GM18499 (cell line): Measurements from ENCODE around the gene ORC6.
"Not testable (repeated sequence)": the region's sequence is repeated elsewhere in the genome, so short reads cannot be mapped to it uniquely, and the experiment has no call there.

Experiments used
- ATAC-seq: cut with Tn5 transposase; IDR thresholded peaks from one replicate; pipeline ENCODE4 v1.9.1; 2021; ENCODE audit warnings: moderate number of reproducible peaks; ENCODE audit not compliant: insufficient read depth, unreplicated experiment

Gene ORC6

DNA sequence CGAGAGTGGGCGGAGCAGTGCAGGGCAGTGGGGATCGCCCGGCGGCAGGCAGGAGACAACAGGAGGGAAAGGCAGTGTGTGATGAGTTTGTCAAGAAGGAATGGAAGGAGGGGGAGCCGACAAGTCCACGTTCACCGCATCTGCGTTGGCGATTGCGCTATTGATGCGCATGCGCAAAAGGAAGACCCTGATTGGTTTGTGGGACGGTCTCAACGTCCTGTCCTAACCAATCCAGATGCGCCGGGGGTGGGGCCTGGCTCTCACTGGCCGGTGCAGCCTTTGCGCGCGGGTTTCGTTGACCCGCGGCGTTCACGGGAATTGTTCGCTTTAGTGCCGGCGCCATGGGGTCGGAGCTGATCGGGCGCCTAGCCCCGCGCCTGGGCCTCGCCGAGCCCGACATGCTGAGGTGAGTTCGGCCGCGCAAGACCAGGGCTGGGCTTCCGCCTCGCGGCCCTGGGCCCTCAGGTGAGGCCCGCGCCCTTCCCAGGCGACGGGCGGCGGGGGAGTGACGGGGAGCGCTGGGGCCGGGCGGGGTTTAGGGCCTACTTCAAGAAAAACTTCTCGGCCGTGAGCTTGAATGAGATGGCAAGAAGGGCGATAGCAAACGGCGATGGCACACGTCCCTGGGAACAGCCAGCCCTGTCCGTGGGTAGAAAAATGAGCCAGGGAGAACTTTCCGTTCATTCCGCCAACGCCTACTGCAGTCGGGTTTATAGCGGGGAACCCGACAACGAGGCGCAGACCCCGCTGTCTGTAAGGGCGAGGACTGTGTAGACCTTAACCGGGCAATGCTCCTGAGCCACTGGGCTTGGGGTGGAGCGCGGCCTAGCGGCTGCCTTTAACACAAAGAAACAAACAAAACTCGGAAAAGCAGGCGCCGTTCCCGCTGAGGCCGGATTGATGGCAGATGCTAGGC lies at the start of gene ORC6:
ORC6 (plus strand) TSS at position 295 of the 916 bp plus-strand sequence; CDS start at position 342, 47 bp downstream.
- ATAC-seq, result peak; percentile 35

GRCh38 chr16:46648656-46649055 lies 40.8 kb upstream of the ORC6 start:
- ATAC-seq, result no peak

GRCh38 chr16:46649588-46650253 lies 39.7 kb upstream of the ORC6 start:
- no peak for ATAC-seq

GRCh38 chr16:46650254-46650623 lies 39.2 kb upstream of the ORC6 start:
- no peak for ATAC-seq

GRCh38 chr16:46651305-46651704 lies 38.2 kb upstream of the ORC6 start:
- ATAC-seq, result no peak

DNA sequence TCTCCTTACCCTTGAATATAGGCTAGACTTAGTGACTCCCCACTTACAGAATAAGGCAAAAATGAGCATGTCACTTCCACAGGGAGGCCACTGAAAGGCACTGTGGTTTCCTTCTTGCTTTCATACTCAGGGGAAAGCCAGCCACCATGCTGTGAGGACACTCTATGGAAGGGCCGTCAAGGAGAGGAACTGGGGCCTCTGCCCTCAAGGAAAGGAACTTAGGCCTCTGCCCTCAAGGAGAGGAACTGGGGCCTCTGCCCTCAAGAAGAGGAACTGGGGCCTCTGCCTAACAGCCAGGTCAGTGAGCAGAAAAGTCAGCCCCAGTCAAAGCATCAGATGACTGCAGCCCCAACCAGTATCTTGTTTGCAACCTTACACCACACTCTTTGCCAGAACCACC lies 30.5 kb upstream of the ORC6 start:
- ATAC-seq, result peak; percentile 84

- ATAC-seq, result no peak
These were observed 27.3 kb upstream of the ORC6 start for GRCh38 chr16:46662123-46662522.

DNA sequence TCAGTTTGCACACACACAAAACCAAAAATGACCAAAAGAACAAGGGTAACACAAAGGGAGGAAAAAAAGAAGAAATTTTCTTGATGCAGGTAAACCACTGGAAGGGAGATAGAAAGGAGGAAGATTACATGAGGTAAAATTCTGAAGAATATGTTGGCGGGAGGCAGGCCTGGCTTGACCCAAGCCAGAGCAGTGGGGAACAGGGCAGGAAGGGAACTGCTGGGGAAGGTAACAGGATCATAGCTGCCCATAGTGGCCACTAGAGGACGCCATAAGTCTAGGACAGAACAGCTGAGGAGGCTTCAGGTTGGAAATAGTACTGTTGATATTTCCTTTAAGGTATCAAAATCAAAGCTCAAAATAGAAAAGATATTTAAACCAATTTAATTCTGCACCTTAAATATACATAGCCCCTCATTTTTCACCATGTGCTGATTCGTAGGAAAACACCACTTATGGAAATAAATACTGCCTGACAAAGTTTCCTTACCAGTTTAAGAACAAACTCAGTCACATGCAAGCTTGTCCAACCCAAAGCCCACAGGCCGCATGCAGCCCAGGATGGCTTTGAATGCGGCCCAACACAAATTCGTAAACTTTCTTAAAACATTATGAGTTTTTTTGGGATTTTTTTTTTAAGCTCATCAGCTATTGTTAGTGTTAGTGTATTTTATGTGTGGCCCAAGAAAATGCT lies 16.0 kb upstream of the ORC6 start:
- no peak for ATAC-seq

GRCh38 chr16:46677943-46678342 lies 11.5 kb upstream of the ORC6 start:
- ATAC-seq, result not testable (repeated sequence)

GRCh38 chr16:46681867-46682266 lies 7.6 kb upstream of the ORC6 start:
- ATAC-seq, result not testable (repeated sequence)

DNA sequence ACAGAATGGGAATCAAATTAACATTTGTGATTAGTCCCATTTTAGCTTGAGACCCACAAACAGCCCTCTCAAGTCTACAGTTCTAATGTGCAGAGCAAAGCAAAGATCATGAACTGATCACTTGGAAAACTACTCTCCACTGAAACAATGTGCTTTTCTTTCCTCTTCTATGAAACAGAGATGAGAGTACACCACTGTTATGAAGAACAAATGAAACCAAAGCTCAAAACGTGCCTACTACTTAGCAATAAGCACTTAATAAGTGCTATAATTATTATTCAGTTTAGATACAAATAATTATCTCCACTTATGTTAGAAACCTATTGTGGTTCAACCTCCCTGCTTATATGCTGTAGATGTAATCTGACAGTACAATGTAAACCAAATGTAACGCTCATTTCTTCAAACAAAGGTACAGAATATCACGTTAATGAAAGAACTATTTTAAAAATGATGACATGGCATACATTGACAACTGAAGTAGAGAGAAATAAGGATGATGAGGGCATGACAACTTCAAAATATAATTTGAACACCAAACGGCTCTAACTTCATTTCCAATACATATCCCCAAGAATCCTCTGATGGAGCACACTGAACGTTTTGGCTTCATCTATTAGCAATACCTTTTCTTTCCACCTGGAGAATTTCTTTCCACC lies 2.5 kb upstream of the ORC6 start:
- ATAC-seq, result no peak

- no peak for ATAC-seq
These were observed 2.0 kb upstream of the ORC6 start for GRCh38 chr16:46687486-46687885.

DNA sequence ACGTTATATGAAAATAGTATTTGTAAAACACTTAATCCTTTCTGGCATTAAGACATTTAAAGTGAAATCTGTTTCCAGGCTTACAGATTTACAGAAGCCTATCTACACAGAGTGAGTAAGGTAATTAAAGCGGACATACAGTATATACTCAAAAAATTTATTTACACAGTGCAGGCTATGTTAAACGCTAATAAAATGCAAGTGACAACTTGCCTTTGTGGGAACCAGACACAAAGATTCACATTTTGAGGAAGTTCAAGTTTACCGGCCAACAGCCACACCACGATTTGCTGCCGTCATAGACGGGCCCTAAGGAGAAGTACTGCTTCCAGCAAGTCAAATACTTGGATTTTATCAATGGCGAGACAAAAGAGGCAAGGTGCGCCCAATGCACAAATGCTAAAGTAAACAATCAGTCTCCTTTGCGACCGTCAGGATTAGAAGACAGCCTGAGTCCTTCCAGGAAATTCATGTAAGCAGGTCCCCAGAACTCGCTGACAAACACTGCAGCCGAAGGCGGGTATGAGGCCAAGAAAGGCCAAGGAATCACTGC lies 1.3 kb upstream of the ORC6 start:
- no peak for ATAC-seq

DNA sequence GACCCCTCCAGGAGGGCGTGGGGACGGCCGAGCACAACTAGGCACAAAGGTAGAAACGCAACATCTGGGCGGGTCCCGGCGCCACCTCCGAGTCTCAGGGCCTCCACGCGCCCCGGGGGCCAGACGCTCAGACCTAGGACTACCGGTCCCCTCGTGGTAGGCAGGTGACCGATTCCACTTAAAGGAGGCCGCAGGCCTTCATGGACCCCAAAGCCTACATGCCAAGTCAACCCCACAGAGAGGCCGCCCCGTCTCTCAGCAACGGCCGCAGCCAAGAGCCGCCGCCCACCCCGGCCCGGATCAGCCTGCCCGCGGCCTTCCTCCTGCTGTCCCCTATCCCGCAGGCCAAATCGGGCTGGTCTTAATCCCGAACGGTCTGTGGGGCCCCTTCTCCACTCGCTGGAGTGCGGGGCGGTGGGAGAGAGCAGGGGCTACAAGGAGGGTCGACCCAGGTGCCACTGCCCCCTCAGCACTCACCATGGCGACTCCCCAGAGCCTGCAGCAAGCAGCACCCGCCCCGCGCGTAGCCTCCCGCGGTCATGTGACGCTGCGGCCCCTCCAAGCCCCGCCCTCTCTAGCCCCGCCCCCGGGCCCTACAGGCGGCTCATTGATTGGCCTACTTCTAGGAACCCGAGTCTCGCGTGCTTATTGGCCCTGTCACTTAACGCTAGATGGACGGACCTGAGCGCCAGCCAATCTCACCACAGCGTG lies 650 bp upstream of the ORC6 start, which contains the start of gene VPS35:
VPS35 (minus strand) TSS at position 525 of the 711 bp plus-strand sequence; CDS start at position 480, 45 bp downstream.
- ATAC-seq, result peak; percentile 62

DNA sequence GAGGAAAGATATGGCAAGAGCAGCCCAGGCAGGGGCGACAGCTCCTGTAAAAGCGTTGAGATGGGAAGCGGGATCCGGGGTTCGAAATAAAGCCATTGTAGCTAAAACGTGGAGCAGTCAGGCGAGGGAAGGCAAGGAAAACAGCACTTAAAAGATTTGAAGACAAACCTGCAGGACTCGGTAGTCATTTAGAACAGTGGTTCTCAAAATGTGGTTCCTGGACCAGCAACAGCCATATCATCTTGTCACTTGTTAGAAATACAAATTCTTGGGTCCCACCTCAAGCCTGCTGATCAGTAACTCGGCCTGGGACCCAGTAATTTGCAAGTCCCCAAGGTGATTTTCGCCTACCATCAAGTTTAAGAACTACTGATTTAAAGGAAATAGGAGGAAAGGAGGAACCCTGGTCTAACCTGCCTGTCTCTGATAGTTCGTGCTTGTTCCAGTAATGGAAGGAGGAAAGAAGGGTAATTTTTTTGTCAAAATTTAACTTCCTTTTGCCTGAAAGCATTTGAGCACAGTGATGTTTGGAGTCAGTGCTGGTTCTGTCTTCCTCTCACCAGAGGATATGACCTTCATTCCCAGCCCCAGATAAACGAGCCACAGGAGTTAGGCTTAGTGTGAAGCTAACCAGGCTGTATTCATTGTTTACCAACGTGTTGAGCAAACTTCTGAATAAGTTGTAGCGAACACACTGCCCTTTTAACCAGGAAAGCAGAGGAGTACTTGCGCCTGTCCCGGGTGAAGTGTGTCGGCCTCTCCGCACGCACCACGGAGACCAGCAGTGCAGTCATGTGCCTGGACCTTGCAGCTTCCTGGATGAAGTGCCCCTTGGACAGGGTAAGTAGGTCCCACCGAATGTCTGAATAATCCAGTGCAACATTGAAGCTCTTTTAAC lies 1.1 kb downstream of the ORC6 start:
- ATAC-seq, result no peak

GRCh38 chr16:46691726-46692125 lies 2.3 kb downstream of the ORC6 start:
- no peak for ATAC-seq

- ATAC-seq, result no peak
These were observed 4.1 kb downstream of the ORC6 start for GRCh38 chr16:46693598-46693997.

- no peak for ATAC-seq
These were observed 6.5 kb downstream of the ORC6 start for GRCh38 chr16:46695937-46696336.
